GM19438 (cell line): Measurements from ENCODE around the gene NAALADL2.
"Not testable (repeated sequence)": the region's sequence is repeated elsewhere in the genome, so short reads cannot be mapped to it uniquely, and the experiment has no call there.

ENCODE experiments used
- ATAC-seq: cut with Tn5 transposase; IDR thresholded peaks from one replicate; pipeline ENCODE4 v1.9.1; 2021; ENCODE audit warnings: low read depth; ENCODE audit not compliant: unreplicated experiment

The NAALADL2 gene

GRCh38 chr3:175340338-175341015 lies 481.3 kb downstream of the NAALADL2 start:
- no peak for ATAC-seq

DNA sequence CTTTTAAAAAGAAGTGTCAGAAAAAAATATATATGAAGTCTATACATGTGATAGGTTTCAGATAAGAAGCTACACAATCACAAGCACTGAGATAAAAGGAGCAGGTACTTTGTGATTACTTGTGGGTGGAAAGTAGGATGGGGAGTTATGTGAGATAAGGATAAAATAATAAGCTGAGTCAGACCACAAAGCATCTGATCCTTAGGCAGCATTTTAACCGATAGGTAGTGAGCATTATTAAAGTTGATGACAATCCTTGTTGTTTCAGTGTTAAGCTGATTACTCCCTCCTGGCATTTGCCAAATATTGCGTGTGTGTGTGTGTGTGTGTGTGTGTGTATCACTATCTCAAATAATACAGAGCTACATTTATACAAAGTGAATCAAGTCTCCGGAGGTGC lies 483.1 kb downstream of the NAALADL2 start:
- no peak for ATAC-seq

DNA sequence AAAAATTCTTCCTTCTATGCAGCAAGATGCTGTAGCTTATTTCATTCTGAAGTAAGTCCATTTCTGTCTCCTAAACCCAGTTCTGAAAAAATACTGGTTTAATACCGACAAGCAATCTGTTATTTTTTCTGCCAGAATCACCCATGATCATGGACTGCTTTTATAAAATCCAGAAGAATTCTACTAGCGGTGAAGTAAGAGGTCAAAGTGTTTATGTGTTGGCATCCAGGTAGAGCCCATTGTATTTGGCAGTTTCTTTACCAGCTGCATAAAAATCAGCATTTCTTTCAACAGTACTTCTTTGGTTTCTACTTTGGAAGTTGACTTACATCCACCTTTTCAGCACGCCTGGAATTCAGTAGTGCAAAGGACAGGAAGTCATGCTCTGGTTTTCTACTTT lies 484.8 kb downstream of the NAALADL2 start:
- no peak for ATAC-seq

DNA sequence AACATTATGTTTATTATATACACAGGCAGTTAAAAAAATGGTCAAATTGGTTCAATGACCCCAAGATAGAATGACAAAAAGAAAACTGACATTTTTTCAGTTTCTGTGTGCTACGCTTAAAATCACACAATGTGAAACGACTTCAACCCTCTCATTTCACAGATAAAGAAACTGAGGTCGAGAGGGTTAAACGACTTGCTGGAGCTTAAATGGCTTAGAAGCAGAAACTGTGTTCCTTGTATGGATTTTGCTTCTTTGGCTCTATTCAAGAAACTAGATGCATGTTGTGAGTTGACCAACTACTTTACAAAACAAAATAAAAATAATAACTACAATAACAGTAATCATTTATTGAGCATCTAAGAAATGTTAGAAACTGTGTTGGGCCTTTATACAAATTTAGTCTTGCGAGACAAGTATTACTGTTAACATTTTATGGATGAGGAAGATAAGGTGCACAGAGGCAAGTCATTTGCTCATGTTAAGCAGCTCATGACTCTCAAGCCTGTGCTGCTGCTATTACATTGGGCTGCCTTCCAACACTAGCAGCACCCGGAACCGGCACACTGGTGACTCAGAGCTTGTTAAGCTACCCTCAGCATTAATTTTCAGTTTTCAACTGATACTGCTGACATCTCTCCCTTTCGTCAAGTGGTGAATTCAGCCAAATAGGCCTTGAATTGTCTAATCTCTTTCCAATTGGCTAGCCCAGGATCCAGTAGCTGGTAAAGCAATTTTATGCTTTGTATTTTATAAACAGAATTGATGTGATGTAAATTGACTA lies 487.6 kb downstream of the NAALADL2 start:
- ATAC-seq, result no peak

- no peak for ATAC-seq
These were observed 490.0 kb downstream of the NAALADL2 start for GRCh38 chr3:175349168-175349567.

DNA sequence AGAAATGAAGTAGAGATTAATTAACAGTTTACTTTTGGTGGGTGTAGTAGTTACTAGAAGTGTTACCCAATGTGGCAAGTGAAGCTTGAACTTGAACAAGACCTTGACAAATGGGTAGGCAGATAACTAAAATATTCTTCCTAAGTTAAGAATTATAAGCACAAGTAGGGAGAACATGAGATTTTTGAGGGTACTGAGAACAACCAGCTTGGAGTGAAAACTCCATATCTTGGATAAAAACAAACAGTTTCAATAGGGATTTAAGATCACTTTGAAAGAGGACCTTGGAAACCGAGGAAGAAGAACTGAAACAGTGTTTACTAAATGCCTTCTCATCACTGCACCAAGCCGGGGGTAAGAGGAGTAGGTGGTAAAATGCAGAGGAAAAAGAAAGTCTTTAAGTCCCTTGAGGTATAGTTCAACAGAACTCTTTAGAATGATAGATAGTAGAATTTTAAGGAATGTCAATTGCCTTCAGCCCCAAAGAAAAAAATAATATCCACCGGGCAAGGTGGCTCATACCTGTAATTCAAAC lies 496.7 kb downstream of the NAALADL2 start:
- no peak for ATAC-seq

- ATAC-seq, result no peak
These were observed 497.8 kb downstream of the NAALADL2 start for GRCh38 chr3:175356899-175357324.

DNA sequence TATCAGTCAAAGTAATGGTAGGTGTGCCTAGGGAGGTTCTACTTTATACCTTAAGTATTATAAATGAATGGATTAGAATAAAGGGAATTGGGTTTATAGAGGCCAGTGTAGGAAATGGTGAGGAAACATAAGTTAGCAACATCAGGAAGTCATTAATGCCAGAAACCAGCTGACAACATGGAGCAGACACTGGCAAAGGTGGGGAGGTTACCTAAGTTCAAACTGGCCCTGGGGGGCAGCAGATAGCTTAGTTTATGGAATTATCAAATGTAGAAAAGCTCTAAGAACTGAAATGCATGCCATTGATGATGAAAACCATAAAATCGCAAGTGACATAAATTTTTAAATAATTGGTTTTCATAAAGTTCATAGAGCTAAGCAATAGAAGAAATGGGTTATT lies 498.6 kb downstream of the NAALADL2 start:
- ATAC-seq, result no peak

DNA sequence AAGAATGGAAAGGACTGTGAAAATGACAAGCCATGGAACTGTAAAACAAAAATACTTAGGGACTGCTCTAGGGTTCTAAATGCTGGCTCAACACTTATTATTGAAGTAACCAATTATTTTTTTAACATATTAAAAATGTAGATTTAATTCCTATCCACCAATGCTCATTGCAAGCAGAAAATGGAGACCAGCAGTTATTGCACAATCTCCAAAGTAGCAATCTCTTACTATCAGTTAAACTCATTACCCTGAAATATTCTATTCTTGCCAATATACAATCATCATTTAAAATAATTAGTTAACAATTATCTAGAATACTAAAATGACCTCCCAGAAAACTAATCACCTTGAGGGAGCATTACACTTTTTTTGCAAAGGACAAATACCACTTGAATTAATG lies 499.8 kb downstream of the NAALADL2 start:
- no peak for ATAC-seq

- ATAC-seq, result not testable (repeated sequence)
These were observed 511.3 kb downstream of the NAALADL2 start for GRCh38 chr3:175370426-175370825.

- not testable (repeated sequence) for ATAC-seq
These were observed 512.1 kb downstream of the NAALADL2 start for GRCh38 chr3:175371187-175371586.

DNA sequence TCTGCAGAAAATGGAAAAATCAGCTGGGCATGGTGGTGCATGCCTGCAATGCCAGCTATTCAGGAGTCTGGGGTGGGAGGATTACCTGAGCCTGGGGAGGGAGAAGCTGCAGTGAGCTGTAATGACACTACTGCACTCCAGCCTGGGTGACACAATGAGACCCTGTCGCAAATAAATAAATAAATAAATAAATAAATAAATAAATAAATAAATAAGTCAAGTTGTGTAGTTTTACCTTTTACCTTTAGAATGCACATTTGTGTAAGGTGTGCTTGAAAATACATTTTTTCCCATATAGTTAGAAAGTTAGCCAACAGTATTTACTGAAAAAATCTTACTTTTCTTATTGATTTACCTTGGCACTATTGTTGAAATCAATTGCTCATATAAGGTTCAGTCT lies 515.6 kb downstream of the NAALADL2 start:
- ATAC-seq, result no peak

DNA sequence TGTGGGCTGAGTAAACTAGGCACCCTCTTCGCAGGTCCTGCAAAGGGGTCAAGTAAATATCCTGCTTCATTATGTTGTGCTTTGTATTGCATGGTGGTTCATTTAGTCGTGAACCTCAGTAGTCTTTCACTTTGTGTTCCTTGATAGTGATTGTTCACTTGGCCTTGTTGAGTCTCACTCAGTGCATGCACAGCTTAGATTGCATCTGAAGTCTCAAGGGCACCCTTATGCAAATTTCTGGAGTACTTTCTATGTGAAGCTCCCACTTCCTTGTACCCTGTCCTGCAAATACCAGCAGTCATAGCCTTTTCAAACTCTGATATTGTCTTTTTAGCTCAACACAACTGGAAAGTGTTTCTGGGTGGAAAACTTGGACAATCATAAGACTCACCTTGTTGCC lies 519.2 kb downstream of the NAALADL2 start:
- no peak for ATAC-seq

DNA sequence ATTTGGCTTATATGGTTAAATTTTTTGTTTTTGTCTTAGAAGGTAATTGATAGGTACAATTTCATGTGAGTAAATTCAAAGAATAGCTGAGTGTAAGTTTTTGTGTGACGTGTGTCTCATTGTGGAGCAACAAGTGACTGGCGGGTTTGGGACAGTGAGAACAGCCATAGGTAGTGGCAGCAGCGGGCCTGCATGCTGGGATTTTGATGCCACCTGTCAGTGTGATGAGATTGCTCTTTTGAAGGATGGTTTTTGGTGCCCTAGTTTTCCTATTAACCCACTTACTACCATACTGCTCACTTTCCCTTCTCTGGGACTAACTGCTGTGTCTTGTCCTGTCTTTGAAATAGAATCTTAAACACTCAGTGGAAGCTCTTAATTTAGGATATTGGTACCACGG lies 522.6 kb downstream of the NAALADL2 start:
- no peak for ATAC-seq

GRCh38 chr3:175383371-175383770 lies 524.2 kb downstream of the NAALADL2 start:
- no peak for ATAC-seq

- no peak for ATAC-seq
These were observed 524.7 kb downstream of the NAALADL2 start for GRCh38 chr3:175383813-175384212.

GRCh38 chr3:175384569-175384968 lies 525.4 kb downstream of the NAALADL2 start:
- no peak for ATAC-seq

GRCh38 chr3:175386630-175387029 lies 527.5 kb downstream of the NAALADL2 start:
- no peak for ATAC-seq

DNA sequence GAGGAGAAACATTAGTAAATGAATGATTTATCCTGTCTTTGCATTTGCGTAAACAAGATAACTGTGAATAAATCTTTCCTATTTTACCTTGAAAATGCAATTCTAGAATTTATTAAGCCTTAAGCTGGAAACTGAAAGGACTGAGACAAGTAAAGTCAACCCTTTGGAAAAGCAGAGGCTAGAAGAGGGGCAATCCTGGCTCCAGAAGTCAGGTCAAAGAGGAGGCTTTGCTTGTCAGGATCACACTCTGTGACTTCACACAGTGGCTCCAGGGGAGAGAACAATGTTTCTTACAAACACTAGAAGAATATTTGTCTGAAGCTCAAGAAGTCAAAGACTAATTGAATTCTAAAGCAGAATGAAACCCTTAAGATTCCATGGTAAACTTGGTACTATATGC lies 530.4 kb downstream of the NAALADL2 start:
- ATAC-seq, result no peak

GRCh38 chr3:175391601-175392000 lies 532.5 kb downstream of the NAALADL2 start:
- ATAC-seq, result no peak

- ATAC-seq, result no peak
These were observed 533.5 kb downstream of the NAALADL2 start for GRCh38 chr3:175392653-175393052.

GRCh38 chr3:175397372-175397771 lies 538.2 kb downstream of the NAALADL2 start:
- no peak for ATAC-seq
